Measurements from ENCODE around the gene ARMC9. TPM values are rescaled to one million over a fixed set of nuclear protein-coding genes. Genes with fewer than 3 reads are reported as not detected.
"Not testable (repeated sequence)": the region's sequence is repeated elsewhere in the genome, so short reads cannot be mapped to it uniquely, and the experiment has no call there.

ARMC9 gene
- total and polyA plus RNA-seq, 3 donors from 2014 or later = 35.0 to 49.7 (median 47.5) TPM

DNA sequence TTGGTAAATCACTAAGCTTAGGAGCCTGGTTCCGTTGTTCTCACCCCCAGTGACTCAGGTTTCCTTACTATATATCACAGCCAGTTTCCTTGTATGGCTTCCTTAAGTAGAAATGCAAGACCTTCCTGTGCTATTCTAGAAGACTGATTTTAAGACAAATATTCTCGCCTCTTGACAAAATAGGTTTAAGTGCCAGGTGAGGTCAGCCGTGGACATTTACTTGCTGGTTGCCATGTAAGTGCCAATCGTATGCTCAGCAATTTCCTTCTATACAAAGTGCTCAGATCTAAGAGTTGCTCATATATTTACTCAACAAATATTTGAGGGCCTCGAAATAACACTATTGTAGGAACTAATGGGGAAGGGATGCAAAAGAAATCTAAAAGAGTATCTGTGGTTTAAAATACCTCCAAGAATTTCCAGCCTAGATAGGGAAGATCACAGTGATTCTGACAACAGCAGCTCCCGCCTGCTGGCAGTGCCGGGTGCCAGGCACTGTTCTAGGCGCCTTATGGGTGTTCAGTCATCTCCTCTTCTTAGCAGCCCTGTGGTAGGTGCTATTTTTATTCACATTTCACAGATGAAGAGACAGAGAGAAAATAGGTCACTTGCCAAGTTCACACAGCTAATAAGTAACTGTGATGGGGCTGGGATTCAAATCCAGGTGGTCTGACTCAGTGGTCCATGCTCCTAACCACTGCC is 101.7 kb downstream of the ARMC9 start:
- DNase-seq = no peak
- 92 to 94% methylated on average over 8 of the region's 8 CpGs for WGBS, 2 donors
- no peaks in the 10 kb centered on the region for H3K27me3 ChIP-seq
- no peaks in the 10 kb centered on the region for H3K9me3 ChIP-seq
- H3K36me3 ChIP-seq (ENCODE audit: low read depth, missing control alignments) = no peaks in the 10 kb centered on the region
- TF ChIP-seq, protein P1, sequence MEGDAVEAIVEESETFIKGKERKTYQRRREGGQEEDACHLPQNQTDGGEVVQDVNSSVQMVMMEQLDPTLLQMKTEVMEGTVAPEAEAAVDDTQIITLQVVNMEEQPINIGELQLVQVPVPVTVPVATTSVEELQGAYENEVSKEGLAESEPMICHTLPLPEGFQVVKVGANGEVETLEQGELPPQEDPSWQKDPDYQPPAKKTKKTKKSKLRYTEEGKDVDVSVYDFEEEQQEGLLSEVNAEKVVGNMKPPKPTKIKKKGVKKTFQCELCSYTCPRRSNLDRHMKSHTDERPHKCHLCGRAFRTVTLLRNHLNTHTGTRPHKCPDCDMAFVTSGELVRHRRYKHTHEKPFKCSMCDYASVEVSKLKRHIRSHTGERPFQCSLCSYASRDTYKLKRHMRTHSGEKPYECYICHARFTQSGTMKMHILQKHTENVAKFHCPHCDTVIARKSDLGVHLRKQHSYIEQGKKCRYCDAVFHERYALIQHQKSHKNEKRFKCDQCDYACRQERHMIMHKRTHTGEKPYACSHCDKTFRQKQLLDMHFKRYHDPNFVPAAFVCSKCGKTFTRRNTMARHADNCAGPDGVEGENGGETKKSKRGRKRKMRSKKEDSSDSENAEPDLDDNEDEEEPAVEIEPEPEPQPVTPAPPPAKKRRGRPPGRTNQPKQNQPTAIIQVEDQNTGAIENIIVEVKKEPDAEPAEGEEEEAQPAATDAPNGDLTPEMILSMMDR (IDR thresholded peaks at IDR 0.05) = no peak
- TF ChIP-seq POLR2A (IDR thresholded peaks at IDR 0.05) = no peak
- no peak overlapping the region for H3K4me3 ChIP-seq
- no peak overlapping the region for H3K27ac ChIP-seq
- no peaks in the 10 kb centered on the region for H3K4me1 ChIP-seq
- intact Hi-C loops (cut with DNase I; ENCODE audit: low total_unique reads) = no loop called here

DNA sequence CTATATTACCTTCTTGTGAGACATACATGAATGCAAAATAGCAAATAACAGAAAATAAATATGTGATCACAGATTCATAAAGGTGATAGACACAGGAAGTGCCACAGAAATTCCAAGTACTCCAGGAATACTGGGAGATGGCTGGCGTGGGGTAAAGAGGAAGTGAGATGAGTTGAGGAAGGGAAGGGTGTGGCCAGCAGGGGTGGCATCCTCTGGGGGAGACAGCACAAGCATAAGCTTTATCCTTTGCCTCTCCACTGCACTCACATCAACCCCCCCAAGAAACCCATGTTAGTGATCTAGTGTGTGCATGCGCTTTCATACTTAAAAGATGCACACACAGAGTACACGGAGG is 102.3 kb downstream of the ARMC9 start:
- H3K36me3 ChIP-seq (ENCODE audit: low read depth, missing control alignments) = no peaks in the 10 kb centered on the region
- no peak overlapping the region for H3K4me3 ChIP-seq
- 81 to 84% methylated on average over 3 of the region's 3 CpGs for WGBS, 2 donors
- H3K9me3 ChIP-seq = no peaks in the 10 kb centered on the region
- no peak for DNase-seq
- H3K4me1 ChIP-seq = no peaks in the 10 kb centered on the region
- no peaks in the 10 kb centered on the region for H3K27me3 ChIP-seq
- TF ChIP-seq, protein P1 (IDR thresholded peaks at IDR 0.05) = no peak
- no peak for TF ChIP-seq POLR2A (IDR thresholded peaks at IDR 0.05)
- intact Hi-C loops (cut with DNase I; ENCODE audit: low total_unique reads) = no loop called here
- H3K27ac ChIP-seq = no peak overlapping the region

DNA sequence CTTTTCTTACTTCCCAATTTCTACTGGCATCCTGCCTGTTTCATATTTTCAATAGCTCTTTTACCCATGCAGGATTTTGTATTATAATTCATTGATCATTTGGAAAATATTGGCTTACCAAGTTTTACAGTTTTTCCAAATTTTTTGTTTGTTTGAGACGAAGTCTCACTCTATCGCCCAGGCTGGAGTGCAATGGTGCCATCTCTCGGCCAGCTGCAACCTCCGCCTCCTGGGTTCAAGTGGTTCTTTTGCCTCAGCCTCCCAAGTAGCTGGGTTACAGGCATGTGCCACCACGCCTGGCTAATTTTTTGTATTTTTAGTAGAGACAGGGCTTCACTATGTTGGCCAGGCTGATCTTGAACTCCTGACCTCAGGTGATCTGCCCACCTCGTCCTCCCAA is 105.8 kb downstream of the ARMC9 start:
- WGBS, 2 donors = 93 to 98% methylated on average over 6 of the region's 6 CpGs
- H3K4me1 ChIP-seq; intact Hi-C loops (cut with DNase I; ENCODE audit: low total_unique reads): not testable (repeated sequence)

DNA sequence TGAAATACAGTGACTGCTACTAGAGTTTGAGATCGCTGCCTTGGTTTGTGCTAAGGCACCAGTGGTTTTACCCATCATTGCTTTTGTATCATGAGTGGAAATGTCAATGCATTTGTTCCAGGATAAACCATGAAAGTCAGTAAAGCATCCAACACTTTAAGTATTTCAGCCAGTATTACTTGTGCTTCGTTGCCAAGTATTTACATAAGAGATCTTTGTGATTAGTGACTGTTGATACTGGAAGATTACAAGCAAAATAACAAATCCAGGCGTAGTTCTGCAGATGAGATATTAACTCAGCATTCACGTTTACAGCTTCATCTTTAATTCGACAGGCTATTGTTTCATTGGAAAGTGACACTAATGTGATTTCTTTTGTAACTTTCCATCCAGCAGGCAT is 106.8 kb downstream of the ARMC9 start:
- intact Hi-C loops (cut with DNase I; ENCODE audit: low total_unique reads) = no loop called here
- DNase-seq = no peak
- TF ChIP-seq, protein P1 (IDR thresholded peaks at IDR 0.05) = no peak
- no peak for TF ChIP-seq POLR2A (IDR thresholded peaks at IDR 0.05)
- Histone ChIP-seq H3K27me3 (no peaks in the 10 kb centered on the region), H3K27ac (no peak overlapping the region), H3K9me3 (no peaks in the 10 kb centered on the region), H3K4me1 (no peaks in the 10 kb centered on the region), H3K36me3 (ENCODE audit: low read depth, missing control alignments) (no peaks in the 10 kb centered on the region), H3K4me3 (no peak overlapping the region)
- 87 to 95% methylated on average over 5 of the region's 5 CpGs for WGBS, 2 donors

More for the DNA sequence above, 105.8 kb downstream of the ARMC9 start:
- H3K27me3 ChIP-seq; H3K4me3 ChIP-seq; H3K36me3 ChIP-seq (ENCODE audit: low read depth, missing control alignments); DNase-seq; H3K27ac ChIP-seq; H3K9me3 ChIP-seq: not testable (repeated sequence)

DNA sequence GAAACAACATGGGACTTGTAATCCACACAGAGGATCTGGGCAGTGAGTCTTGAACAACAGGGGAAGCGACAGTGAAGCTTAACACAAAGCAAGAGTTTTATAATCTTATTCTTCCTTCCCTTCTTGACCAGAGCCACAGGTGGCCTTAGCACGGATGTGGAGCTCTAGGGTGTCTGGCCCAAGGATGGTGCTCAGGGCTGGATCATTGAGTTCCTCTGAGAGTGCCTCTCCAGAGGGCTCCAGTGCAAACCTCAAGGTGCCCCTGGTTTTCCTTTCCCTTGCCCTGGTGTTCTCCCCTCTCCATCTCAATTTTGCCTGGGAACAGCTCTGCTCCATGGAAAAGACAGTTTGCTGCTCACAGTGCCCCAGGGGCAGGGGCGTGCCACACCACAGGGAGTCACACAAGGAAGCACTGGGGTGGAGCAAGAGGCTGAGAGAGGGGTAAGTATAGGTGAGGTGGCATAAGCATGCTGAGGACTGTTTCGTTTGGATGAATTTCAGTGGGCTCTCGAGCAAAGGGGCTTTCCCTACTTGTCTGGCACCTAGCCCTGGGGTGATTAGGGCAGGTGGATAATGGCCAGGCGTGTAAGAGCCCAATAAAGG is 108.5 kb downstream of the ARMC9 start:
- no peaks in the 10 kb centered on the region for H3K9me3 ChIP-seq
- H3K36me3 ChIP-seq (ENCODE audit: low read depth, missing control alignments) = no peaks in the 10 kb centered on the region
- DNase-seq = no peak
- intact Hi-C loops (cut with DNase I; ENCODE audit: low total_unique reads) = no loop called here
- H3K27ac ChIP-seq = no peak overlapping the region
- 90 to 93% methylated on average over 6 of the region's 6 CpGs for WGBS, 2 donors
- no peak overlapping the region for H3K4me3 ChIP-seq
- H3K27me3 ChIP-seq = no peaks in the 10 kb centered on the region
- no peak for TF ChIP-seq POLR2A (IDR thresholded peaks at IDR 0.05)
- TF ChIP-seq, protein P1 (IDR thresholded peaks at IDR 0.05) = no peak
- H3K4me1 ChIP-seq = no peaks in the 10 kb centered on the region

Data from testis (tissue), 3 donors.